CD14-positive monocyte (primary cell): ENCODE measurements around the gene KLHDC7B. TPM values are rescaled to one million over a fixed set of nuclear protein-coding genes. Genes with fewer than 3 reads are reported as not detected.

Source experiments
- DNase-seq, 3 donors: peaks; one replicate each; pipeline ENCODE4 v3.0.0-alpha.2; 2011 to 2022
- H2AFZ ChIP-seq: 2 replicates; pipeline ENCODE4 v1.6.0; 2012; ENCODE audit warnings: mild to moderate bottlenecking, low read depth, low read length, inconsistent platforms; ENCODE audit not compliant: insufficient read depth, poor library complexity, severe bottlenecking
- H3K27ac ChIP-seq, 2 donors: 1 replicate in 1 of 2; 2 replicates in 1 of 2; pipeline ENCODE4 v1.5.1; 2012 to 2013; ENCODE audit warnings: low read length in 2 of 2, control low read depth in 1 of 2, inconsistent platforms in 1 of 2, low read depth in 1 of 2, mild to moderate bottlenecking in 1 of 2
- H3K27me3 ChIP-seq, 2 donors: one replicate each; pipeline versions ENCODE4 v1.6.0 to v1.6.1; 2011 to 2013; ENCODE audit warnings: low read length in 2 of 2; ENCODE audit not compliant: control insufficient read depth in 2 of 2, insufficient read depth in 2 of 2
- H3K36me3 ChIP-seq, 2 donors: replicated peaks in 1 of 2; 1 replicate in 1 of 2; 2 replicates in 1 of 2; pipeline versions ENCODE4 v1.5.1 to v1.6.1; 2012 to 2013; ENCODE audit warnings: low read length in 2 of 2, control low read depth in 1 of 2, inconsistent platforms in 1 of 2, mild to moderate bottlenecking in 1 of 2; ENCODE audit not compliant: insufficient read depth in 2 of 2, control insufficient read depth in 1 of 2
- H3K4me1 ChIP-seq, 2 donors: 1 replicate in 1 of 2; 2 replicates in 1 of 2; pipeline versions ENCODE4 v1.5.1 to v1.6.1; 2012 to 2013; ENCODE audit warnings: low read length in 2 of 2, control low read depth in 1 of 2, inconsistent platforms in 1 of 2, mild to moderate bottlenecking in 1 of 2, moderate library complexity in 1 of 2; ENCODE audit not compliant: insufficient read depth in 2 of 2, control insufficient read depth in 1 of 2
- H3K4me2 ChIP-seq: replicated peaks from 2 replicates; pipeline ENCODE3; 2012; ENCODE audit warnings: low read length, moderate library complexity, mild to moderate bottlenecking; ENCODE audit not compliant: poor library complexity, severe bottlenecking; ENCODE audit errors: extremely low read depth
- H3K4me3 ChIP-seq, 3 experiments: fragments of 200-600 bp in 1 of 3; sonication (generic) in 1 of 3; replicated peaks in 1 of 3; 1 replicate in 2 of 3; 2 replicates in 1 of 3; pipeline ENCODE4 v1.5.1; 2011 to 2013; ENCODE audit warnings: low read length in 3 of 3, mild to moderate bottlenecking in 3 of 3, control low read depth in 2 of 3, low read depth in 2 of 3, inconsistent platforms in 1 of 3, moderate library complexity in 1 of 3
- H3K79me2 ChIP-seq: 2 replicates; pipeline ENCODE4 v1.6.0; 2012; ENCODE audit warnings: mild to moderate bottlenecking, control low read depth, inconsistent platforms, low read length, moderate library complexity; ENCODE audit not compliant: insufficient read depth
- H3K9ac ChIP-seq: 2 replicates; pipeline ENCODE4 v1.6.0; 2017; ENCODE audit warnings: low read length, mild to moderate bottlenecking; ENCODE audit not compliant: insufficient read depth, poor library complexity, severe bottlenecking
- H3K9me3 ChIP-seq, 2 donors: replicated peaks in 1 of 2; 1 replicate in 1 of 2; 2 replicates in 1 of 2; pipeline versions ENCODE4 v1.5.1 to v1.6.1; 2012 to 2013; ENCODE audit warnings: low read length in 2 of 2, control low read depth in 1 of 2; ENCODE audit not compliant: control insufficient read depth in 1 of 2, insufficient read depth in 1 of 2
- H4K20me1 ChIP-seq: 2 replicates; pipeline ENCODE4 v1.6.0; 2012; ENCODE audit warnings: mild to moderate bottlenecking, low read length, control low read depth, moderate library complexity; ENCODE audit not compliant: insufficient read depth
- H3K27ac Mint-ChIP-seq, 7 donors: one replicate each; pipeline ENCODE4 v1.8.0; 2020; ENCODE audit warnings: mild to moderate bottlenecking in 7 of 7, mixed read lengths in 7 of 7, moderate library complexity in 6 of 7, inconsistent platforms in 2 of 7
- H3K27me3 Mint-ChIP-seq, 3 donors: one replicate each; pipeline ENCODE4 v1.8.0; 2021 to 2022; ENCODE audit warnings: low read depth in 3 of 3, mild to moderate bottlenecking in 3 of 3, mixed read lengths in 3 of 3, moderate library complexity in 3 of 3, inconsistent platforms in 1 of 3
- H3K36me3 Mint-ChIP-seq, 2 donors: one replicate each; pipeline ENCODE4 v1.8.0; 2020; ENCODE audit warnings: mixed read lengths in 2 of 2, inconsistent platforms in 1 of 2, mild to moderate bottlenecking in 1 of 2
- H3K4me1 Mint-ChIP-seq: one replicate; pipeline ENCODE4 v1.8.0; 2020; ENCODE audit warnings: mild to moderate bottlenecking, mixed read lengths
- H3K4me3 Mint-ChIP-seq, 2 donors: one replicate each; pipeline ENCODE4 v1.8.0; 2020; ENCODE audit warnings: mild to moderate bottlenecking in 2 of 2, mixed read lengths in 2 of 2, moderate library complexity in 1 of 2
- H3K9me3 Mint-ChIP-seq, 7 donors: one replicate each; pipeline ENCODE4 v1.8.0; 2020 to 2022; ENCODE audit warnings: mixed read lengths in 7 of 7, mild to moderate bottlenecking in 6 of 7, moderate library complexity in 6 of 7, inconsistent platforms in 2 of 7
- CTCF ChIP-seq: fragments of 200-600 bp; IDR thresholded peaks from one replicate; pipeline ENCODE4 v1.8.0; 2022; ENCODE audit warnings: antibody characterized with exemption, mild to moderate bottlenecking
- WGBS: methylation state at CpG from one replicate; pipeline ENCODE4 v1.1.5; 2013; ENCODE audit warnings: missing lambda C conversion rate; ENCODE audit not compliant: insufficient coverage; 5-methylcytosine and 5-hydroxymethylcytosine counted together
- intact Hi-C, 2 donors: fragments of 100-400 bp; cut with micrococcal nuclease; formaldehyde crosslinking; loops; one replicate each; pipeline versions ENCODE4 v1.15.0 to v1.15.1; 2023
- polyA plus RNA-seq, 3 donors: library from polyadenylated mRNA; depleted of rRNA in 1 of 3; unstranded in 2 of 3; stranded (reverse) in 1 of 3; fragments of 300-500 nt in 2 of 3; fragments of >200 nt in 1 of 3; fragmentation: Illumina TruSeq in 2 of 3; gene quantifications; 1 replicate in 2 of 3; 2 replicates in 1 of 3; pipeline ENCODE4 v1.2.3, GENCODE V29; 2012 to 2021

KLHDC7B gene
- polyA plus RNA-seq, 3 donors: 0.88 to 4.3 (median 1.4) TPM

- peaks cover 15 to 22% of the 10 kb centered on the region in 2 donors for H3K4me1 ChIP-seq
- Mint-ChIP-seq H3K27ac (peak overlapping the region in 3 of 7 donors; percentile 24 to 71 (median 32)), H3K4me3 (no peak overlapping the region)
Measured at GRCh38 chr22:50520826-50521453, 24.8 kb upstream of the KLHDC7B start.

GRCh38 chr22:50521710-50522109 lies 24.0 kb upstream of the KLHDC7B start:
- Histone ChIP-seq H3K4me3 (no peak overlapping the region), H2AFZ (no peak overlapping the region), H3K4me1 (peaks cover 15 to 30% of the 10 kb centered on the region in 2 donors), H3K9ac (no peak overlapping the region), H4K20me1 (peaks cover 56% of the 10 kb centered on the region), H3K4me2 (no peak overlapping the region), H3K79me2 (peaks cover 28% of the 10 kb centered on the region), H3K36me3 (peaks cover 53 to 71% of the 10 kb centered on the region in 2 donors), H3K27ac (no peak overlapping the region), H3K9me3 (no peaks in the 10 kb centered on the region), H3K27me3 (no peaks in the 10 kb centered on the region)
- Mint-ChIP-seq H3K9me3 (peaks cover 0 to 1% (median 0%) of the 10 kb centered on the region in 7 donors), H3K4me1 (peaks cover 10% of the 10 kb centered on the region), H3K27ac (no peak overlapping the region), H3K4me3 (no peak overlapping the region), H3K36me3 (peaks cover 30 to 67% of the 10 kb centered on the region in 2 donors), H3K27me3 (peaks cover 0 to 2% (median 0%) of the 10 kb centered on the region in 3 donors)
- TF ChIP-seq CTCF: no peak
- WGBS: 92% methylated on average over 10 of the region's 10 CpGs
- intact Hi-C loops: no loop called here
- no peak for DNase-seq

More at GRCh38 chr22:50520826-50521453, 24.8 kb upstream of the KLHDC7B start:
- peaks cover 34 to 74% of the 10 kb centered on the region in 2 donors for H3K36me3 Mint-ChIP-seq
- H3K4me1 Mint-ChIP-seq: peaks cover 8% of the 10 kb centered on the region
- H3K4me2 ChIP-seq: no peak overlapping the region
- H3K79me2 ChIP-seq: peaks cover 32% of the 10 kb centered on the region
- no peak overlapping the region for H3K27ac ChIP-seq
- H3K9ac ChIP-seq: no peak overlapping the region
- no peaks in the 10 kb centered on the region for H3K9me3 ChIP-seq
- TF ChIP-seq CTCF: no peak
- no peak for DNase-seq
- H3K9me3 Mint-ChIP-seq: peaks cover 0 to 1% (median 0%) of the 10 kb centered on the region in 7 donors
- H4K20me1 ChIP-seq: peaks cover 49% of the 10 kb centered on the region
- 99% methylated on average over 10 of the region's 13 CpGs for WGBS
- no peak overlapping the region for H2AFZ ChIP-seq
- H3K27me3 Mint-ChIP-seq: peaks cover 0 to 2% (median 0%) of the 10 kb centered on the region in 3 donors
- H3K4me3 ChIP-seq: no peak overlapping the region
- intact Hi-C loops: no loop called here
- H3K36me3 ChIP-seq: peaks cover 60 to 79% of the 10 kb centered on the region in 2 donors
- H3K27me3 ChIP-seq: no peaks in the 10 kb centered on the region
